GM12801 (cell line): ENCODE measurements around the gene OSGIN1.

Experiments
- CTCF ChIP-seq: IDR thresholded peaks from one replicate; pipeline ENCODE4 v1.5.1; 2011; ENCODE audit warnings: control low read depth; ENCODE audit not compliant: insufficient read length; ENCODE audit errors: extremely low read depth

Gene OSGIN1

GRCh38 chr16:83952940-83953795 lies at the start of gene OSGIN1:
Gene OSGIN1, plus strand, starts transcription at chr16:83953240. Its CDS starts 4,432 bp downstream, at chr16:83957672.
- no peak for TF ChIP-seq CTCF

- TF ChIP-seq CTCF = no peak
Observed at GRCh38 chr16:83903751-83904150, 49.3 kb upstream of the OSGIN1 start.

- TF ChIP-seq CTCF = no peak
Observed at GRCh38 chr16:83906683-83907082, 46.4 kb upstream of the OSGIN1 start.

GRCh38 chr16:83907111-83907510 lies 45.9 kb upstream of the OSGIN1 start:
- TF ChIP-seq CTCF = no peak

- no peak for TF ChIP-seq CTCF
Observed at GRCh38 chr16:83907631-83908250, 45.3 kb upstream of the OSGIN1 start.

- TF ChIP-seq CTCF = no peak
Observed at GRCh38 chr16:83908798-83909197, 44.2 kb upstream of the OSGIN1 start.

GRCh38 chr16:83911290-83911689 lies 41.8 kb upstream of the OSGIN1 start:
- no peak for TF ChIP-seq CTCF
